GM06990 (cell line): ENCODE measurements around the gene TMEM97.

ENCODE experiments used
- DNase-seq: peaks from one replicate; pipeline ENCODE4 v3.0.0-alpha.2; 2011; ENCODE audit not compliant: insufficient read length; ENCODE audit errors: extremely low read depth
- H3K27me3 ChIP-seq: replicated peaks from 2 replicates; pipeline ENCODE4 v1.6.0; 2011; ENCODE audit warnings: low read length; ENCODE audit not compliant: control insufficient read depth, insufficient read depth
- H3K36me3 ChIP-seq: 2 replicates; pipeline ENCODE4 v1.5.1; 2011; ENCODE audit warnings: low read length; ENCODE audit not compliant: control insufficient read depth, insufficient read depth
- H3K4me3 ChIP-seq: replicated peaks from 2 replicates; pipeline ENCODE4 v1.5.1; 2011; ENCODE audit warnings: low read depth, mild to moderate bottlenecking, control low read depth, low read length
- TF ChIP-seq, protein P1 (sequence below): IDR thresholded peaks from 2 replicates; pipeline ENCODE4 v1.5.1; 2011; ENCODE audit warnings: low read length, control low read depth, mild to moderate bottlenecking, inconsistent platforms; ENCODE audit not compliant: insufficient read depth, poor library complexity, severe bottlenecking

The TMEM97 gene

DNA sequence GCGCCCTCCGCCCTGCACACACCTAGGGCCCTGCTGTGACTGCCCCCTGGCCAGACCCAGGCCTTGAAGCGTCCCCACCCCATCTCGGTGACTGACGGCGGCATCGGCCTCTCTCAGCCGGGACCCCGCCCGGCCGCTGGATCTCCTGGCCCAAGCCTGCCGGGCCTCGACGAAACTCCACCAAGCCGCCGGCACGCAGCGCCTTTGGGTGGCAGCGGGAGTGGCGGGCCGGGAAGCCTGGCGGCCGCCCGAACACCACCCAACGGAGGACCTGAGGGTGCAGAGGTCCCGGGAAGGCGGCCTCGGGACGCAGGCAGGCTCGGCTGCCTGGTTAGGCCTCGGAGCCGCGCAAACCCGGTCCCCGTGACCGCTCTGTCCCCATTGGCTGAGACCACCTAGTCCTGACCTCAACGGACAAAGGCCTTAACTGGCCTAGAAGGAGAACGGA is 12.0 kb upstream of the TMEM97 start:
- Histone ChIP-seq H3K36me3 (no peaks in the 10 kb centered on the region), H3K4me3 (no peak overlapping the region), H3K27me3 (no peaks in the 10 kb centered on the region)
- TF ChIP-seq, protein P1, sequence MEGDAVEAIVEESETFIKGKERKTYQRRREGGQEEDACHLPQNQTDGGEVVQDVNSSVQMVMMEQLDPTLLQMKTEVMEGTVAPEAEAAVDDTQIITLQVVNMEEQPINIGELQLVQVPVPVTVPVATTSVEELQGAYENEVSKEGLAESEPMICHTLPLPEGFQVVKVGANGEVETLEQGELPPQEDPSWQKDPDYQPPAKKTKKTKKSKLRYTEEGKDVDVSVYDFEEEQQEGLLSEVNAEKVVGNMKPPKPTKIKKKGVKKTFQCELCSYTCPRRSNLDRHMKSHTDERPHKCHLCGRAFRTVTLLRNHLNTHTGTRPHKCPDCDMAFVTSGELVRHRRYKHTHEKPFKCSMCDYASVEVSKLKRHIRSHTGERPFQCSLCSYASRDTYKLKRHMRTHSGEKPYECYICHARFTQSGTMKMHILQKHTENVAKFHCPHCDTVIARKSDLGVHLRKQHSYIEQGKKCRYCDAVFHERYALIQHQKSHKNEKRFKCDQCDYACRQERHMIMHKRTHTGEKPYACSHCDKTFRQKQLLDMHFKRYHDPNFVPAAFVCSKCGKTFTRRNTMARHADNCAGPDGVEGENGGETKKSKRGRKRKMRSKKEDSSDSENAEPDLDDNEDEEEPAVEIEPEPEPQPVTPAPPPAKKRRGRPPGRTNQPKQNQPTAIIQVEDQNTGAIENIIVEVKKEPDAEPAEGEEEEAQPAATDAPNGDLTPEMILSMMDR, result no peak
- no peak for DNase-seq

DNA sequence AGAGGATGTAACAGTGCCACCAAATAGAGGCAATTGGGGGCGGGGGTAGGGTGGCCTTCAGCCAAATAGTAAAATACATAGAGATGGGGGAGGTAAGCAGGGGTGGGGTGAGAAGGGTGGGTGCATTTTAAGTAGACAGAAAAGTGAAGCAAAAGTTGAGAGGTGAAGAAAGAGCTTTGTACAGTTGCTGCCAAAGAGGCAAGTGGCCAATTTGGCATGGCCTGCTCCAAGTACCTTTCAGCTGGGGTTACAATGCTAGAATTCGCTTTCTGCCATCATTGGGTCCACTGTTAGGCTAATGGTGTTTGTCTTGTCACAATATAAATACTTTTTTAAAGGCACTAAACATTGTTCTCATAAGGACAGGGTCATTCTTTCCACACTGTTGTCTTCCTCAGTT is 5.2 kb upstream of the TMEM97 start:
- DNase-seq, result no peak
- TF ChIP-seq, protein P1, result no peak
- no peaks in the 10 kb centered on the region for H3K27me3 ChIP-seq
- H3K36me3 ChIP-seq, result no peaks in the 10 kb centered on the region
- no peak overlapping the region for H3K4me3 ChIP-seq

DNA sequence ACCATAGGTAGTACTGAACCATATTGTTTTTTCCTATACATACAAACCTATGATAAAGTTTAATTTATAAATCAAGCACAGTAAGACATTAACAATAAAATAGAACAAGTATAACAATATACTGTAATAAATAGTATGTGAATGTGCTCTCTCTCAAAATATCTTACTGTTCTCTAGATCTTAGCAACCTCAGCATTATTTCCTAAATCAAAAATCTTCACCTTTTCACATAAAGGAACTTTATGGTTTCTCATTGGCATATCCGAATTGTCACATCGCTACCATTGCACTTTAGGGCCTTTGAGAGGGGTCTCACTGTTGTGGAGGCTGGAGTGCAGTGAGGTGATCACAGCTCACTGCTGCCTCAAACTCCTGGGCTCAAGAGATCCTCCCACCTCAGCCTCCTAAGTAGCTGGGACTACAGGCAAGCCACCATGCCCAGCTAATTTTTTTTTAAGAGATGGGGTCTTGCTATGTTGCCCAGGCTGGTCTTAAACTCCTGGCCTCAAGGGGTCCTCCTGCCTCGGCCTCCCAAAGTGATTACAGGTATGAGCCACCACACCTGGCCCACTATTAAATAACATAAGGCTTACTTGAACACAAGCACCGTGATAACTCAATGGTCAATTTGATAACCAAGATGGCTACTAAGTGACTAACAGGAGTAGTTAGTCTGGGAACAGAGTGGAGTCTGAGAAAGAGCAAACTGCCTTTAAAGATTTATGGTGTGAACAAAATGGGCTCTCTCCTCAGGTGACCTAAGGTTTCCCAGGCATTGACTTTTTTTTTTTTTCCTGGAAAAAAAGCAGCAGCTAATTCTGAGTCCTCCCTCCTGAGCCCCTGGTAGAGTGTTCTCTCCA is 2.9 kb upstream of the TMEM97 start:
- H3K27me3 ChIP-seq, result no peaks in the 10 kb centered on the region
- DNase-seq, result no peak
- H3K4me3 ChIP-seq, result no peak overlapping the region
- no peaks in the 10 kb centered on the region for H3K36me3 ChIP-seq
- TF ChIP-seq, protein P1, result no peak

DNA sequence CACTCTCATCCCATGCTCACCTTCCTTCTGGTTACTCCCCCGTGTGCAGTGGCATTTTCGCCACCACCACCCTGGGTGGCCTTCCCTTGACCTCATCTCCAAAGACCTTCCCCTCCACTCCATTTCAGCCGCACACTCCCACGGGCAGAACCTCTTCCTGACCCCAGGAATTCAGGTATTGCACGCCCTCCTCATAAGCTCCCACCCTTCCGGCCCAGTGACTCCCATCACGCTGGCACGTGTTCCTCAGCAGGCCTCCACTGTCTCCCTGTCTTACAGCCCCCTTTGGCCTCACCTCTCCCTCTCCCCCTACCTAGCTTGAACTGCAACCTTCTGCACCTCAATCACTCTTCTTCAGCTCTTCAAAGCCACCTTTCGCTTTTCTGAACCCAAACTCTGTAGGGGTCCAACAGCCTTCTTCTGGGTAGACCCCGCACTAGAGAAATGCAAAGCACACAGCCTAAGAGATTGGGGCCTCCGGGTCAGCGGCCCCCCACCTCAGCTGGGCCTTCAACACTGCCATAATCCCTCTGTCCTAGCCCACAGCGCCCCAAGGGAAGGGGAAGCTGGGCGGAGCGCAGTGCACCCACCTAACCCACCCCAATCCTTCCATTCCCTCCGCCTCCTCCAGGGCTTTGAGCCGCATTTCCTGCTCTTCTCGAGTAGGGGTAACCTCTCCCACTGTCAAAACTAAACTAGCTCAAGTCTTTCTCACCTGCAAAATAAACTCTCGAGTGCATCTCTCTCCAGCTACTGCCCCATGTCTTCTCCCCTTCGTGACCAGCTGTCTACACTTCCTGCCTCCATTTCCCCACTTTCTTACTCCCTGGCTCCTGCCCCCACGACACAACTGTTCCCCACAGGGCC is 1.7 kb upstream of the TMEM97 start:
- H3K27me3 ChIP-seq, result no peaks in the 10 kb centered on the region
- H3K36me3 ChIP-seq, result no peaks in the 10 kb centered on the region
- TF ChIP-seq, protein P1, result no peak
- no peak for DNase-seq
- H3K4me3 ChIP-seq, result peak overlapping the region; percentile 77

DNA sequence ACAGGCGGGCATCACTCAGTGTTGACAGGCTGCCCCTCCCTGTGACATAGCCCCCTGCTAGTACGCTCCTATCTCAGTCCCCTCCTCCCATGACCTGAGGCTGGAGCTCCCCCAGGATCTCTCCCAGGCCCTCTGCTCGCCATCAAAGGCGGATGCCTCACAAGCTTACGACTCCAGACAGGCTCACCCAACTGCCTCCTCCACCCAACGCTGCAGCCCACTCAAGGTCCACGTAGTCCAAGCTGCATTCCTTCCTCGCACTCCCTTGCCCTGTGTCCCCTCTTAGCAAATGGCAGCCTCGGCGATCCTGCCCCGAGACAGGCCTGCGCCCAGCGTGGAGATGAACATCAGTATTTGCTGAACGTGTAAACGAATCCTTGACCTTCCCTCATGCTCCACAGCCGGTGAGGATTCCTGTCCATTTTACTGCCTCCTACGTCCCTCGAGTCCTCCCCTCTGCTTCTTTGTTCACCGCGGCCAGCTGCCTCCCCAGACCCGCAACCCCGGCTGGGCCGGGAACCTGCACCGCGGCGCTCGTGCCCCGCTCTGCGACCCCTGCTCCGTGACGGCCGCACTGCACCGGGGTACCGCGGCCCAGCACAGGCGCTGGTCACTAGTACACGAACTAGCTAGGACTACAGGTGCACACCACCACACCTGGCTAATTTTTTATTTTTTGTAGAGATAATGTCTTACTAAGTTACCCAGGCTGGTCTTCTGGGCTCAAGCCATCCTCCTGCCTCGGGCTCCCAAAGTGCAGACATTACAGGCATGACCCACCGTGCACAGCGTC is 838 bp upstream of the TMEM97 start:
- H3K36me3 ChIP-seq, result no peaks in the 10 kb centered on the region
- no peaks in the 10 kb centered on the region for H3K27me3 ChIP-seq
- peak; percentile 49 for DNase-seq
- H3K4me3 ChIP-seq, result peak overlapping the region; percentile 77
- TF ChIP-seq, protein P1, result no peak
